ENCODE measurements around the gene CACUL1. TPM values are rescaled to one million over a fixed set of nuclear protein-coding genes. Genes with fewer than 3 reads are reported as not detected.

The CACUL1 gene
- total RNA-seq, 1 donor from 2014 or later: 17.7 TPM

GRCh38 chr10:118737603-118738302, 17.0 kb downstream of the CACUL1 start:
- Histone ChIP-seq H3K9ac (ENCODE audit: low read depth in 1 of 3, low read length in 3 of 3) (no peak overlapping the region), H3K4me1 (ENCODE audit: control insufficient read depth in 3 of 3, insufficient read depth in 3 of 3, low read length in 3 of 3) (peaks cover 21 to 31% (median 27%) of the 10 kb centered on the region in 3 donors), H3K27me3 (ENCODE audit: control insufficient read depth in 3 of 3, insufficient read depth in 3 of 3, low read length in 3 of 3) (no peaks in the 10 kb centered on the region), H3K27ac (ENCODE audit: low read depth, low read length) (no peak overlapping the region), H3K9me3 (ENCODE audit: control insufficient read depth in 3 of 3, low read length in 3 of 3) (no peaks in the 10 kb centered on the region), H3K4me3 (ENCODE audit: low read length in 3 of 3) (no peak overlapping the region), H3K36me3 (ENCODE audit: control insufficient read depth in 3 of 3, insufficient read depth in 3 of 3, low read length in 3 of 3) (no peaks in the 10 kb centered on the region)

GRCh38 chr10:118735294-118735693, 19.5 kb downstream of the CACUL1 start:
- H3K9ac ChIP-seq (ENCODE audit: low read depth in 1 of 3, low read length in 3 of 3): no peak overlapping the region
- no peak overlapping the region for H3K4me3 ChIP-seq (ENCODE audit: low read length in 3 of 3)
- H3K36me3 ChIP-seq (ENCODE audit: control insufficient read depth in 3 of 3, insufficient read depth in 3 of 3, low read length in 3 of 3): no peaks in the 10 kb centered on the region
- H3K27ac ChIP-seq (ENCODE audit: low read depth, low read length): no peak overlapping the region
- H3K4me1 ChIP-seq (ENCODE audit: control insufficient read depth in 3 of 3, insufficient read depth in 3 of 3, low read length in 3 of 3): peaks cover 18 to 37% (median 36%) of the 10 kb centered on the region in 3 donors
- H3K9me3 ChIP-seq (ENCODE audit: control insufficient read depth in 3 of 3, low read length in 3 of 3): no peaks in the 10 kb centered on the region
- no peaks in the 10 kb centered on the region for H3K27me3 ChIP-seq (ENCODE audit: control insufficient read depth in 3 of 3, insufficient read depth in 3 of 3, low read length in 3 of 3)

GRCh38 chr10:118734475-118734874, 20.3 kb downstream of the CACUL1 start:
- H3K27me3 ChIP-seq (ENCODE audit: control insufficient read depth in 3 of 3, insufficient read depth in 3 of 3, low read length in 3 of 3): no peaks in the 10 kb centered on the region
- no peak overlapping the region for H3K9ac ChIP-seq (ENCODE audit: low read depth in 1 of 3, low read length in 3 of 3)
- H3K27ac ChIP-seq (ENCODE audit: low read depth, low read length): no peak overlapping the region
- H3K4me1 ChIP-seq (ENCODE audit: control insufficient read depth in 3 of 3, insufficient read depth in 3 of 3, low read length in 3 of 3): peaks cover 24 to 45% (median 42%) of the 10 kb centered on the region in 3 donors
- H3K9me3 ChIP-seq (ENCODE audit: control insufficient read depth in 3 of 3, low read length in 3 of 3): no peaks in the 10 kb centered on the region
- H3K36me3 ChIP-seq (ENCODE audit: control insufficient read depth in 3 of 3, insufficient read depth in 3 of 3, low read length in 3 of 3): no peaks in the 10 kb centered on the region
- H3K4me3 ChIP-seq (ENCODE audit: low read length in 3 of 3): no peak overlapping the region

GRCh38 chr10:118732245-118733165, 22.3 kb downstream of the CACUL1 start:
- Histone ChIP-seq H3K27me3 (ENCODE audit: control insufficient read depth in 3 of 3, insufficient read depth in 3 of 3, low read length in 3 of 3) (no peaks in the 10 kb centered on the region), H3K4me1 (ENCODE audit: control insufficient read depth in 3 of 3, insufficient read depth in 3 of 3, low read length in 3 of 3) (peaks cover 20 to 43% (median 42%) of the 10 kb centered on the region in 3 donors), H3K36me3 (ENCODE audit: control insufficient read depth in 3 of 3, insufficient read depth in 3 of 3, low read length in 3 of 3) (no peaks in the 10 kb centered on the region), H3K27ac (ENCODE audit: low read depth, low read length) (no peak overlapping the region), H3K9me3 (ENCODE audit: control insufficient read depth in 3 of 3, low read length in 3 of 3) (no peaks in the 10 kb centered on the region), H3K9ac (ENCODE audit: low read depth in 1 of 3, low read length in 3 of 3) (no peak overlapping the region), H3K4me3 (ENCODE audit: low read length in 3 of 3) (no peak overlapping the region)

GRCh38 chr10:118730756-118731456, 23.9 kb downstream of the CACUL1 start:
- Histone ChIP-seq H3K36me3 (ENCODE audit: control insufficient read depth in 3 of 3, insufficient read depth in 3 of 3, low read length in 3 of 3) (no peaks in the 10 kb centered on the region), H3K4me1 (ENCODE audit: control insufficient read depth in 3 of 3, insufficient read depth in 3 of 3, low read length in 3 of 3) (peaks cover 25 to 51% (median 44%) of the 10 kb centered on the region in 3 donors), H3K27me3 (ENCODE audit: control insufficient read depth in 3 of 3, insufficient read depth in 3 of 3, low read length in 3 of 3) (no peaks in the 10 kb centered on the region), H3K9ac (ENCODE audit: low read depth in 1 of 3, low read length in 3 of 3) (no peak overlapping the region), H3K9me3 (ENCODE audit: control insufficient read depth in 3 of 3, low read length in 3 of 3) (no peaks in the 10 kb centered on the region), H3K4me3 (ENCODE audit: low read length in 3 of 3) (no peak overlapping the region), H3K27ac (ENCODE audit: low read depth, low read length) (no peak overlapping the region)

- peak overlapping the region; percentile 63 for H3K27ac ChIP-seq (ENCODE audit: low read depth, low read length)
- peak overlapping the region in 2 of 3 donors; percentile 7 to 40 for H3K9ac ChIP-seq (ENCODE audit: low read depth in 1 of 3, low read length in 3 of 3)
- peaks cover 27 to 44% (median 38%) of the 10 kb centered on the region in 3 donors for H3K4me1 ChIP-seq (ENCODE audit: control insufficient read depth in 3 of 3, insufficient read depth in 3 of 3, low read length in 3 of 3)
- H3K27me3 ChIP-seq (ENCODE audit: control insufficient read depth in 3 of 3, insufficient read depth in 3 of 3, low read length in 3 of 3): no peaks in the 10 kb centered on the region
- no peak overlapping the region for H3K4me3 ChIP-seq (ENCODE audit: low read length in 3 of 3)
- no peaks in the 10 kb centered on the region for H3K9me3 ChIP-seq (ENCODE audit: control insufficient read depth in 3 of 3, low read length in 3 of 3)
- no peaks in the 10 kb centered on the region for H3K36me3 ChIP-seq (ENCODE audit: control insufficient read depth in 3 of 3, insufficient read depth in 3 of 3, low read length in 3 of 3)
Measured at GRCh38 chr10:118729641-118730258, 25.0 kb downstream of the CACUL1 start.

- Histone ChIP-seq H3K4me3 (ENCODE audit: low read length in 3 of 3) (no peak overlapping the region), H3K36me3 (ENCODE audit: control insufficient read depth in 3 of 3, insufficient read depth in 3 of 3, low read length in 3 of 3) (no peaks in the 10 kb centered on the region), H3K9ac (ENCODE audit: low read depth in 1 of 3, low read length in 3 of 3) (no peak overlapping the region), H3K27ac (ENCODE audit: low read depth, low read length) (peak overlapping the region; percentile 63), H3K9me3 (ENCODE audit: control insufficient read depth in 3 of 3, low read length in 3 of 3) (no peaks in the 10 kb centered on the region), H3K27me3 (ENCODE audit: control insufficient read depth in 3 of 3, insufficient read depth in 3 of 3, low read length in 3 of 3) (no peaks in the 10 kb centered on the region), H3K4me1 (ENCODE audit: control insufficient read depth in 3 of 3, insufficient read depth in 3 of 3, low read length in 3 of 3) (peaks cover 27 to 44% (median 34%) of the 10 kb centered on the region in 3 donors)
Measured at GRCh38 chr10:118729200-118729599, 25.6 kb downstream of the CACUL1 start.

- Histone ChIP-seq H3K4me1 (ENCODE audit: control insufficient read depth in 3 of 3, insufficient read depth in 3 of 3, low read length in 3 of 3) (peaks cover 21 to 29% (median 24%) of the 10 kb centered on the region in 3 donors), H3K4me3 (ENCODE audit: low read length in 3 of 3) (peak overlapping the region in 1 of 3 donors; percentile 19), H3K27me3 (ENCODE audit: control insufficient read depth in 3 of 3, insufficient read depth in 3 of 3, low read length in 3 of 3) (no peaks in the 10 kb centered on the region), H3K9ac (ENCODE audit: low read depth in 1 of 3, low read length in 3 of 3) (peak overlapping the region in 2 of 3 donors; percentile 0 to 24), H3K36me3 (ENCODE audit: control insufficient read depth in 3 of 3, insufficient read depth in 3 of 3, low read length in 3 of 3) (peaks cover 0 to 2% (median 0%) of the 10 kb centered on the region in 3 donors), H3K9me3 (ENCODE audit: control insufficient read depth in 3 of 3, low read length in 3 of 3) (no peaks in the 10 kb centered on the region), H3K27ac (ENCODE audit: low read depth, low read length) (peak overlapping the region; percentile 42)
Measured at GRCh38 chr10:118725886-118726500, 28.8 kb downstream of the CACUL1 start.

- Histone ChIP-seq H3K36me3 (ENCODE audit: control insufficient read depth in 3 of 3, insufficient read depth in 3 of 3, low read length in 3 of 3) (peaks cover 0 to 2% (median 0%) of the 10 kb centered on the region in 3 donors), H3K4me1 (ENCODE audit: control insufficient read depth in 3 of 3, insufficient read depth in 3 of 3, low read length in 3 of 3) (peaks cover 10 to 22% (median 20%) of the 10 kb centered on the region in 3 donors), H3K27ac (ENCODE audit: low read depth, low read length) (no peak overlapping the region), H3K27me3 (ENCODE audit: control insufficient read depth in 3 of 3, insufficient read depth in 3 of 3, low read length in 3 of 3) (no peaks in the 10 kb centered on the region), H3K9ac (ENCODE audit: low read depth in 1 of 3, low read length in 3 of 3) (no peak overlapping the region), H3K4me3 (ENCODE audit: low read length in 3 of 3) (no peak overlapping the region), H3K9me3 (ENCODE audit: control insufficient read depth in 3 of 3, low read length in 3 of 3) (no peaks in the 10 kb centered on the region)
Measured at GRCh38 chr10:118723466-118723865, 31.3 kb downstream of the CACUL1 start.

Data from skeletal muscle tissue (tissue), 4 donors.